AG04449 (cell line): ENCODE measurements around the gene MAPRE2.

ENCODE experiments used
- CTCF ChIA-PET: fragments of 350-600 bp; formaldehyde crosslinking; extraction: SDS; loops from one replicate; lab custom pipeline; 2021; ENCODE audit warnings: antibody characterized with exemption; lab: Yijun Ruan, JAX
- POLR2A ChIA-PET: fragments of 400-600, 350-600 bp; formaldehyde crosslinking; extraction: SDS; loops from one replicate; lab custom pipeline; 2020; ENCODE audit warnings: antibody characterized with exemption, inconsistent platforms; lab: Yijun Ruan, JAX
- DNase-seq: peaks from one replicate; pipeline ENCODE4 v3.0.0-alpha.2; 2010; ENCODE audit warnings: low read depth, low spot score
- H3K4me3 ChIP-seq: 2 replicates; pipeline ENCODE4 v1.5.1; 2011; ENCODE audit warnings: low read depth, mild to moderate bottlenecking, control low read depth, low read length
- CTCF ChIP-seq: IDR thresholded peaks from one replicate; pipeline ENCODE4 v1.5.1; 2011; ENCODE audit warnings: mild to moderate bottlenecking, moderate library complexity, low read length, control low read depth, inconsistent platforms; ENCODE audit not compliant: insufficient read depth; ENCODE audit errors: missing control alignments

Gene MAPRE2

GRCh38 chr18:35040988-35041814, at the start of gene MAPRE2:
Gene MAPRE2, plus strand, starts transcription at chr18:35041413. Its CDS starts 127 bp downstream, at chr18:35041540.
- H3K4me3 ChIP-seq, result peak within 1 kb of the TSS; percentile 98
- ChIA-PET POLR2A (interaction anchor here (0.6 to 2.2 kb wide), 4 partner anchors 12 to 57 kb away, joined by 3 to 12 read pairs (median 4); no protein-coding TSS in a partner anchor), CTCF (interaction anchor here (0.7 to 2.6 kb wide), 10 partner anchors 9 to 175 kb away, joined by 3 to 27 read pairs (median 4); no protein-coding TSS in a partner anchor)
- peak; percentile 75 for DNase-seq
- TF ChIP-seq CTCF, result no peak

- no peak overlapping the region for H3K4me3 ChIP-seq
- no peak for TF ChIP-seq CTCF
These were observed 49.7 kb upstream of the MAPRE2 start for GRCh38 chr18:34991561-34991960.

GRCh38 chr18:34993289-34993688, 47.9 kb upstream of the MAPRE2 start:
- DNase-seq, result no peak
- H3K4me3 ChIP-seq, result no peak overlapping the region
- ChIA-PET POLR2A (no interaction called here), CTCF (interaction anchor here (1.4 to 3.2 kb wide), 3 partner anchors 10 to 150 kb away, joined by 3 to 8 read pairs (median 3); no protein-coding TSS in a partner anchor)
- TF ChIP-seq CTCF, result no peak

More at GRCh38 chr18:34991561-34991960, 49.7 kb upstream of the MAPRE2 start:
- POLR2A ChIA-PET, result no interaction called here
- DNase-seq, result no peak
- CTCF ChIA-PET, result interaction anchor here (0.9 to 3.2 kb wide), 3 partner anchors 125 to 154 kb away, joined by 3 to 8 read pairs (median 3); no protein-coding TSS in a partner anchor

GRCh38 chr18:34995746-34996145, 45.5 kb upstream of the MAPRE2 start:
- ChIA-PET CTCF (interaction anchor here (1.0 to 1.6 kb wide), 5 partner anchors 8 to 149 kb away, joined by 3 to 7 read pairs (median 5); no protein-coding TSS in a partner anchor), POLR2A (no interaction called here)
- TF ChIP-seq CTCF, result no peak
- H3K4me3 ChIP-seq, result no peak overlapping the region
- DNase-seq, result no peak

- ChIA-PET CTCF (interaction anchor here (5.9 kb wide), 1 partner anchor 146 kb away, joined by 51 read pairs; no protein-coding TSS in a partner anchor), POLR2A (no interaction called here)
- DNase-seq, result no peak
- no peak overlapping the region for H3K4me3 ChIP-seq
- TF ChIP-seq CTCF, result no peak
These were observed 42.6 kb upstream of the MAPRE2 start for GRCh38 chr18:34998661-34999060.

GRCh38 chr18:34999756-35000289, 41.4 kb upstream of the MAPRE2 start:
- DNase-seq, result no peak
- POLR2A ChIA-PET, result no interaction called here
- CTCF ChIA-PET, result interaction anchor here (0.7 to 5.9 kb wide), 5 partner anchors 9 to 145 kb away, joined by 3 to 51 read pairs (median 3); no protein-coding TSS in a partner anchor
- H3K4me3 ChIP-seq, result no peak overlapping the region
- no peak for TF ChIP-seq CTCF
